ENCODE results near the gene HSPB7.
A peak's percentile ranks its signal among the peaks of the same experiment; 100 is the strongest.

GRCh38 chr1:15966081-15966955 lies 51.5 kb downstream of the HSPB7 start:
- peak; percentile 11 for TF ChIP-seq POLR2A (IDR thresholded peaks at IDR 0.05; ENCODE audit: low read depth, low read length)
- no peak for TF ChIP-seq GATA2 (IDR thresholded peaks at IDR 0.05; ENCODE audit: insufficient read depth, insufficient read length, low read depth, low read length)
- TF ChIP-seq EZH2 (IDR thresholded peaks at IDR 0.05; ENCODE audit: borderline replicate concordance, low read depth, low read length, severe bottlenecking): no peak
- TF ChIP-seq CTCF (IDR thresholded peaks at IDR 0.05; ENCODE audit: extremely low read depth in 1 of 2, insufficient read depth in 1 of 2, low read depth in 1 of 2, low read length in 2 of 2): no peak
- TF ChIP-seq POLR2AphosphoS5 (IDR thresholded peaks at IDR 0.05; ENCODE audit: insufficient read depth, low read depth, low read length): no peak
- no peak for TF ChIP-seq MYC (IDR thresholded peaks at IDR 0.05; ENCODE audit: low read depth, low read length)
- TF ChIP-seq MAX (IDR thresholded peaks at IDR 0.05; ENCODE audit: insufficient read depth, insufficient read length): no peak
- no peak for TF ChIP-seq JUN (IDR thresholded peaks at IDR 0.05; ENCODE audit: borderline replicate concordance, insufficient read depth, insufficient read length, low read depth)

All from endothelial cell of umbilical vein (primary cell).